HG03139 (cell line): ENCODE measurements around the gene OPCML.

ENCODE experiments used
- ATAC-seq: cut with Tn5 transposase; IDR thresholded peaks from one replicate; pipeline ENCODE4 v1.9.1; 2021; ENCODE audit not compliant: unreplicated experiment

Gene OPCML

DNA sequence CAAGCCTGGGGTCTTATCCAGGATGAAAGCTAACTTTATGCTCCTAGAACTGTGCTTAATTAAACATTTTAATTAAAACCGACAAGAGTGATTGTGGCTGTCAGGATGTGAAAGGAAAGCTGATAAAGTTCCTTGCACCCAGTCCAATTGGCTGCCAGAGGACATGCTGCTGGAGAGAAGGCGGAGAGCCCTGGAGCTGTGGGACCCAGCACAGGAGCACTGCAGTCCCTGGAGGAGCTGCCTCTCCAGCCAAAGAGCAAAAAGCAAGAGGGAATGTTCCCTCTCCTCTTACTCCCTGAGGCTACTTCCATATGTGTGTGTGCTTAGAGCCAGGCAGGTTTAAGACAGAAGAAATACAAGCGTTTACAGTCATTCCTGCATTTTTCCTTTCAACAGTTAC is 118.6 kb downstream of the OPCML start:
- no peak for ATAC-seq

GRCh38 chr11:133409799-133410198 is 122.5 kb downstream of the OPCML start:
- no peak for ATAC-seq

- ATAC-seq: no peak
Observed at GRCh38 chr11:133408936-133409335, 123.4 kb downstream of the OPCML start.

DNA sequence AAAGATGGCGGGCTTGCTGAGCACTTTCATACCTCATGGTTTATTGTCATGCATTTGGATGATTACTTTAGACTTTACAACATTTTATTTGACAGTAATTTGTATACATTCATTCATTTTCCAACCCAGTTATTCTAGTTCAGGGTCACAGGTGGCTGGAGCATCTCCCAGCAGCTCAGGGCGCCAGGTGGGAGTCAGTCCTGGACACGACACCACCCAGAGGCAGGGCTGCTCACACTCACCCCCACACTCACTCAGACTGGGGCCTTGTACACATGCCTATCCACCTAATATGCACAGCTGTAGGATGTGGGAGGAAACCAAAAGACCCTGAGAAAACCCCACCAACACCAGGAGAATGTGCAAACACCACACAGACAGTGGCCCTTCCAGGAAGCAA is 123.9 kb downstream of the OPCML start:
- ATAC-seq: no peak

GRCh38 chr11:133406489-133406888 is 125.8 kb downstream of the OPCML start:
- ATAC-seq: no peak

GRCh38 chr11:133403900-133404299 is 128.4 kb downstream of the OPCML start:
- ATAC-seq: no peak

- no peak for ATAC-seq
Observed at GRCh38 chr11:133402551-133402950, 129.8 kb downstream of the OPCML start.

DNA sequence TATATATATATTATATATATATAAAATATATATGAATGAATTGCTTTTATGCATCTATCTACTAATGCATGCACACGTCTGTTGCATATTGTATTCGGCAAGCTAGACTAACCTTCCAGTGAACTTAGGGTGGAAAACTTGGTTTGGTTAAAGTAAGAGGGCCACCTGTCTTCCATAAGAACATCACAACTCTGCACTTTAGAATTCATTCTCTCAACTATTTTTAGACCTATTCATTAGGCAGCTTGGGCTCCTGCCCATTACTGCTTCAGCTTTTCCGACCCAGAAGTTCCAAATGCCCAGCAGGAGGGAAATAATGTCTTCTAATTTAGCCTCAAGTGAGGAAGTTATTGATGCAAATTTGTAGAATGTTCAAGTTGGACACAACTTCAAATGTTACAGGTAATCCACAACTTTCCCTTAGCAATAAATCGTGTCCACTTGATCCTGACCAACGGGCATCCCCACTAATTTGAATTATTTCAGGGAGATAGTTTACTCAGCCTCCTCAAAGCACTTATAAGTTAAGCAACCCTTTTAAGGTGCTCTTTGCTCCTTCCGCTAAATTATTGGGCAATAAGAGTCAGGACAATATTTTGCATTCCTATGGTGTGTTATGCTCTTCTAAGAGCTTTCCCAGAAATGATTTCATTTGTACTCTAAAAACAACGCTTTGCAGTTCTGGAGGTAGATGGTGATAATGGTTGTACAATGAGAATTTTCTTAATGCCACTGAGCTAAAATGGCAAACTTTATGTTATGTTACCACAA is 132.3 kb downstream of the OPCML start:
- ATAC-seq: no peak

GRCh38 chr11:133399294-133399693 is 133.0 kb downstream of the OPCML start:
- ATAC-seq: no peak

- ATAC-seq: no peak
Observed at GRCh38 chr11:133390803-133391202, 141.5 kb downstream of the OPCML start.

DNA sequence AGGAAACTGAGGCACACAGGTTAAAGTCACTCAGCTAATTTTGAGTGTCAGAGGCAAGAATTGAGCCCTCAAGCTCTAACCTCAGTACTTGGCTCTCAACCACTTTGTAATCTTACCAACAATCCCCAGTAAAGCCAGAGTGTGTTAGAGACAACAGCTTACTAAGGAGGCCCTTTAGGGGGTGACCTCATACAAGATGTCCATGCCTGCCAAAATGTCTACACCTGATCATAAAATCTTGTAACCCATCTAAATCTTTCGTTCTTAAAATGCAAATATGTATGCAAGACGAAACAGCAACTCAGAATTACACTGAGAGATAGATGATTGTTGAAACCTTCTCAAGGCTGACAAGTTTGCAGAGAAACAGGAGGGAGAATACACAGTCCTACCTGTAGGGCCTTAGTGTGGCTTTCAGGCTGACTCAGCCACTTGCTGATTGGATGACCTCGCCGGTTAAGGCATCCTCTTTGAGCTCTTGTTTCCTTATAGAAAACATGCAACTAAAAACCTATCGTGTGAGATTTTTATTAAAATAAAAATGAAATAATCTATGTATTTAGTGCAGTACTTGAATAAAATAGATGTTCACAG is 143.2 kb downstream of the OPCML start:
- ATAC-seq: no peak

DNA sequence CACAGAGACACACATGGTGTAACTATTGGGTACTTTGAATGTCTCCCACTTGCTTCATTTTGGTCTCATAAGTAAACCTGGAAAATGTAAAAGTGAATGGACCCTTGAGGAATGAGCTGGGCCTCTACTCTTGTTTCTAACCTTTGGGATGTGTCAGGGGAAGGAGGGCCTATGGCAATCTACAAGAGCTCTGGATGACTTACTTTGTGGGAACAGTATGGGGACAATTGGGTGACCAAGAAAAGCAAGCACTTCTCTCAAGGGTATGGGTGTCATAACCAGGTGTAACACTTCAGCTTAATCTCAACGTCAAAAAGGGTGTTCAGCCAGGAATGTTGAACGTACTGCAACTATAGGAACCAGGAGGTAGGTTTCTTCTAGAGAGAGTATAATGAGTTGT is 144.0 kb downstream of the OPCML start:
- no peak for ATAC-seq

- ATAC-seq: no peak
Observed at GRCh38 chr11:133386852-133387251, 145.4 kb downstream of the OPCML start.

GRCh38 chr11:133386262-133386661 is 146.0 kb downstream of the OPCML start:
- ATAC-seq: no peak

- ATAC-seq: no peak
Observed at GRCh38 chr11:133385781-133386180, 146.5 kb downstream of the OPCML start.

DNA sequence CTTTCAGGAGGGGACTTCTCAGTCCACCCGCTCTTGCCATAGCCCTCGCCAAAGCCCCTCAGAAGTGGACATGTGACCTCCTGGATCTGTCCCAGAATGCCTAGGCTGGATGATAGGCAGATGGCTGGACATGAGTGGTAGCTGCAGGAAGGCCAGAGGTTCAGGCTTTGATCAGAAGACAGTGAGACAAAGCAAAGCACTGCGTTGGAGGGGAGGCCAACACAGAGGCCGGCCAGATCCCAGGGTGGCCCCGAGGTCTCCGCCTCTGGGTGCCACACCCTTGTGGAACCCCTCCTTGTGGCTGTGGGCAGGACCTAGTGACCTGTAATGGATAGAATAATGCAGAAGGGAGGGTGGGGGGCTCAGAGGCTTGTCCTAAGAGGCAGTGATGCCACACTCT is 147.6 kb downstream of the OPCML start:
- no peak for ATAC-seq

GRCh38 chr11:133383689-133384088 is 148.6 kb downstream of the OPCML start:
- ATAC-seq: no peak

GRCh38 chr11:133383201-133383600 is 149.1 kb downstream of the OPCML start:
- ATAC-seq: no peak

DNA sequence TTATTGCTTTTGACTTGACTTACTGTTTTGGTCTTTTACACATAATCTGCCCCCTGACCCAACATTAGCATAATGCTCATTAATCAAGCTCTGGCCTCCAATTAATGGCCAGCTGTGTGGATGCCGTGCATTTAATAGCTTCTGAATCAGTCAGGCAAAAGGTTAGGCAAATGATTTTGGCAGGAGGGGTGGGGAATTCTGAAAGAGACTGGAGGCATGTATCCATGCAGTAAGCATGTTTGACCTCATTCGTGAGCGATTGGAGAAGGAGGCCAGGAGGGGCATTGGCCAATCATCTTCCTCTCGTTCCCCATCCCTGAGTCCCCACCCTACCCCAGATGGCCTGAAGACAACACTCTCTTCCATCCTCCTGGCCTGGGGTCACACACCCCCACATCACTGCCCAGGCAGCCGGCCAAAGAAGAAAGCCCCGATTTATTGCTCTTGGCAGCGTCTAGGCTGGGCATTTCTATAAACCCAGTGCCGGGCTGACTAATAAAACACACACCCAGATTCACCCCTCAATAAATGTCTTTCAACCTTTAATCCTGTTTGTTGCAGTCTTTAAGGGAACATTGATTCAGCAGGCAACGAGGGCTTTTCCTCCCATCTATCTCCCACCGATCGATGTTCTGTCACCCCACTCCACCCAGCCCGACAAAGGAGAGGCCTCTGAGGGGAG is 150.0 kb downstream of the OPCML start:
- ATAC-seq: no peak

- no peak for ATAC-seq
Observed at GRCh38 chr11:133381761-133382130, 150.6 kb downstream of the OPCML start.

DNA sequence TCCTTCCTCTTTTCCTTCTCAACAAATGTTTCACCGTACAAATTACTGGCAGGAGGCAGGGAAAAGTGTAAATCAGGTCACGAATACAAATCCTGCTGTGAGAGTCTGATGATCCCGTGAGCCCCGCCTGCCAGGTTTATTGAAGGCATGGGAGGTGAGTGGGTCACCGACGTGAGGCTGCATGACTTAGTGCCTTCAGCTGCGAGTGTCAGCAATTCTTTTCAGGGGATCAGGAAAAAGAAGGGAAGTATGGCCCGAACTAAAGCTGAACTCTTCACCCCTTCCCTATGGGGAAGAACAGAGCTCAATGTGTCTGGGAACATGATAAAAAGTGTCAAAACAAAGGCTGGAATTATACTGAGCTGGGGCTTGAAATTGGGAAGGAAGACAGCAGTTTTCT is 166.2 kb downstream of the OPCML start:
- ATAC-seq: no peak

DNA sequence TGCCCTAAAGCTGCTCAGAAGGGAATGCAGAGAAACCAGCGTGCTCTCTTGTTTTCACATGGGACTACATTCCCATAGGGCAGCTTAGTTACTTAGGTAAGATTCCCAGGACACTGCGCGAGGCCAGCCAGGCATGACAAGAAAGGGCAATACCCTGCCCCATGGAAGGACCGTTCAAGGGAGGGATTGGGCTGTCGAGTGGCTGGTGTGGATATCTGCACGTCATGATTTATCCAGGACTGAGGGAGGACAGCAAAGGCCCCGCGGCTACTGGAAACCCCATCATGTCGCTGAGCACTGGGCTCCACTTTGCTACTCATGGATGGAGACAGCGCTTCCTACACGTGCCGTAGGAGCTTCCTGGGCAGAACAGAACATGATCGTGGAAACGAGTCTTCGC is 169.4 kb downstream of the OPCML start:
- ATAC-seq: no peak
